WTC11 (cell line): ENCODE results near the gene ESCO1. TPM values are rescaled to one million over a fixed set of nuclear protein-coding genes. Genes with fewer than 3 reads are reported as not detected.

Source experiments
- ATAC-seq: fragments of 200-7000 bp; cut with Tn5 transposase; 2 replicates; pipeline ENCODE4 v1.10.0; 2021; ENCODE audit warnings: mild to moderate bottlenecking, moderate library complexity
- CTCF ChIA-PET: fragments of 300-600 bp; sonication (Branson Sonifier 250); formaldehyde crosslinking; loops from one replicate; lab custom pipeline; 2021; ENCODE audit warnings: antibody characterized with exemption; lab: Charles Lee
- POLR2A ChIA-PET: fragments of 350-600 bp; sonication (Branson Sonifier 250); formaldehyde crosslinking; loops from one replicate; lab custom pipeline; 2021; ENCODE audit warnings: antibody characterized with exemption; lab: Charles Lee
- DNase-seq: peaks from one replicate; pipeline ENCODE4 v3.0.0; 2021; ENCODE audit warnings: low spot score
- H3K27ac Mint-ChIP-seq: 2 replicates; pipeline ENCODE4 v1.8.0; 2021; ENCODE audit warnings: mixed read lengths
- H3K27me3 Mint-ChIP-seq: 2 replicates; pipeline ENCODE4 v1.8.0; 2021; ENCODE audit warnings: low read depth, mild to moderate bottlenecking, moderate library complexity, mixed read lengths
- H3K36me3 Mint-ChIP-seq: 2 replicates; pipeline ENCODE4 v1.8.0; 2021; ENCODE audit warnings: mixed read lengths
- H3K4me1 Mint-ChIP-seq: 2 replicates; pipeline ENCODE4 v1.8.0; 2022; ENCODE audit warnings: mixed read lengths
- H3K4me3 Mint-ChIP-seq: 2 replicates; pipeline ENCODE4 v1.8.0; 2021; ENCODE audit warnings: mild to moderate bottlenecking, moderate library complexity, mixed read lengths
- H3K9me3 Mint-ChIP-seq: 2 replicates; pipeline ENCODE4 v1.8.0; 2021; ENCODE audit warnings: mixed read lengths
- CREM ChIP-seq: sonication (generic); formaldehyde crosslinking; IDR thresholded peaks from 2 replicates; pipeline ENCODE4 v1.8.1; 2022; ENCODE audit warnings: mild to moderate bottlenecking, missing genetic modification reagents, moderate library complexity
- FOXJ3 ChIP-seq: sonication (generic); formaldehyde crosslinking; IDR thresholded peaks from 2 replicates; pipeline ENCODE4 v1.9.0; 2021; ENCODE audit warnings: missing genetic modification reagents, mild to moderate bottlenecking, borderline replicate concordance
- FOXK1 ChIP-seq: sonication (generic); formaldehyde crosslinking; IDR thresholded peaks from 2 replicates; pipeline ENCODE4 v1.8.0; 2022; ENCODE audit warnings: mild to moderate bottlenecking, moderate library complexity, missing genetic modification reagents
- HMGA2 ChIP-seq: fragments of 250-450 bp; sonication (Bioruptor Pico); IDR thresholded peaks from 2 replicates; pipeline ENCODE4 v1.4.0; 2021; ENCODE audit warnings: mild to moderate bottlenecking, moderate library complexity
- JAZF1 ChIP-seq: fragments of 250-450 bp; sonication (Bioruptor Pico); IDR thresholded peaks from 2 replicates; pipeline ENCODE4 v1.9.0; 2021; ENCODE audit warnings: moderate library complexity, mild to moderate bottlenecking, inconsistent platforms
- KAT7 ChIP-seq: sonication (generic); formaldehyde crosslinking; IDR thresholded peaks from 2 replicates; pipeline ENCODE4 v1.8.1; 2023; ENCODE audit warnings: missing genetic modification reagents, mild to moderate bottlenecking, borderline replicate concordance
- OVOL2 ChIP-seq: fragments of 250-450 bp; sonication (Bioruptor Pico); IDR thresholded peaks from 2 replicates; pipeline ENCODE4 v1.9.0; 2021; ENCODE audit warnings: mild to moderate bottlenecking, borderline replicate concordance
- PRRX2 ChIP-seq: fragments of 250-450 bp; sonication (Bioruptor Pico); IDR thresholded peaks from 2 replicates; pipeline ENCODE4 v1.8.0; 2021; ENCODE audit warnings: mild to moderate bottlenecking
- SMAD3 ChIP-seq: sonication (generic); formaldehyde crosslinking; IDR thresholded peaks from 2 replicates; pipeline ENCODE4 v1.8.0; 2022; ENCODE audit warnings: missing genetic modification reagents, mild to moderate bottlenecking, borderline replicate concordance
- SMAD4 ChIP-seq: sonication (generic); formaldehyde crosslinking; IDR thresholded peaks from 2 replicates; pipeline ENCODE4 v1.8.0; 2022; ENCODE audit warnings: mild to moderate bottlenecking, missing genetic modification reagents
- SP1 ChIP-seq: sonication (generic); formaldehyde crosslinking; conservative IDR thresholded peaks from 2 replicates; pipeline ENCODE4 v1.8.1; 2022; ENCODE audit warnings: missing genetic modification reagents
- ZNF232 ChIP-seq: sonication (generic); formaldehyde crosslinking; IDR thresholded peaks from 2 replicates; pipeline ENCODE4 v1.8.0; 2022; ENCODE audit warnings: mild to moderate bottlenecking, missing genetic modification reagents
- ZNF317 ChIP-seq: sonication (generic); formaldehyde crosslinking; IDR thresholded peaks from 2 replicates; pipeline ENCODE4 v1.8.1; 2023; ENCODE audit warnings: low read depth, mild to moderate bottlenecking, moderate library complexity, missing genetic modification reagents, borderline replicate concordance
- ZNF416 ChIP-seq: fragments of 250-450 bp; sonication (Bioruptor Pico); IDR thresholded peaks from 2 replicates; pipeline ENCODE4 v1.9.0; 2021; ENCODE audit warnings: mild to moderate bottlenecking, inconsistent platforms
- ZNF671 ChIP-seq: fragments of 250-450 bp; sonication (Bioruptor Pico); IDR thresholded peaks from 2 replicates; pipeline ENCODE4 v1.8.0; 2021; ENCODE audit warnings: mild to moderate bottlenecking
- total RNA-seq: library from RNA; stranded (reverse); gene quantifications from 3 replicates; pipeline ENCODE4 v1.2.3, GENCODE V29; 2021
- TF ChIP-seq, protein P1 (sequence below): sonication (generic); formaldehyde crosslinking; IDR thresholded peaks from 2 replicates; pipeline ENCODE4 v1.8.0; 2022; ENCODE audit warnings: mild to moderate bottlenecking, missing genetic modification reagents
- TF ChIP-seq, protein P2 (sequence below): fragments of 250-450 bp; sonication (Bioruptor Pico); IDR thresholded peaks from 2 replicates; pipeline ENCODE4 v1.9.0; 2021; ENCODE audit warnings: mild to moderate bottlenecking, borderline replicate concordance
- TF ChIP-seq, protein P3 (sequence below): sonication (generic); formaldehyde crosslinking; IDR thresholded peaks from 2 replicates; pipeline ENCODE4 v1.8.1; 2023; ENCODE audit warnings: mild to moderate bottlenecking, missing genetic modification reagents, moderate library complexity
- TF ChIP-seq, protein P4 (sequence below): sonication (generic); formaldehyde crosslinking; IDR thresholded peaks from 2 replicates; pipeline ENCODE4 v1.8.0; 2023; ENCODE audit warnings: mild to moderate bottlenecking, missing genetic modification reagents
- TF ChIP-seq, protein P5 (sequence below): sonication (generic); formaldehyde crosslinking; IDR thresholded peaks from 2 replicates; pipeline ENCODE4 v1.8.1; 2022; ENCODE audit warnings: mild to moderate bottlenecking, missing genetic modification reagents, moderate library complexity, borderline replicate concordance
- TF ChIP-seq, protein P6 (sequence below): sonication (generic); formaldehyde crosslinking; IDR thresholded peaks from 2 replicates; pipeline ENCODE4 v1.8.1; 2022; ENCODE audit warnings: low read depth, missing genetic modification reagents, borderline replicate concordance

ESCO1 gene
- total RNA-seq, 1 experiment from 2014 or later = 46.5 TPM

DNA sequence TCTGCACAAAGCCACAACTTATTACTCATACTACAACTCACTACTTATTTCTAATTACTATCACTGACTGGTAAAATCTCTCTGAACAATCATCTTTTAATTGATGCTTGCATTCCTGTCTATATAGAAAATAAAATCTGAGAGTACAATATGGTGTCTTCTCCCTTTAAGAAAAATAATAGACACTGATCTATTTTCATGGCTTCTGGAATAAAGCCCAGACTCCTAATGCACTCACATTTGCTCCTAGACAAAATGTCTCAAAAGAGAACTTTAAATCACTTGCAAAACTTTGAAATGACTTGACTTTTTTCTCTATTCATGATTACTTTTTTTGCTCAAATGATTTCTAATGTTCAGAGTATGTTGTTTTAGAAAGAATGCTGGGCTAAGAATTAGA lies 28.7 kb downstream of the ESCO1 start:
- peaks cover 70% of the 10 kb centered on the region for H3K36me3 Mint-ChIP-seq
- ChIA-PET CTCF (interaction anchor here (0.6 kb wide), 1 partner anchor 320 kb away, joined by 6 read pairs; no protein-coding TSS in a partner anchor), POLR2A (no interaction called here)
- H3K9me3 Mint-ChIP-seq = no peaks in the 10 kb centered on the region
- no peaks in the 10 kb centered on the region for H3K27me3 Mint-ChIP-seq
- ATAC-seq (no peak), DNase-seq (no peak)
- TF ChIP-seq ZNF317 (CRISPR knock-in tag) (no peak), SMAD4 (no peak), ZNF416 (CRISPR knock-in tag) (no peak), OVOL2 (CRISPR knock-in tag) (no peak), ZNF232 (CRISPR knock-in tag) (no peak), SP1 (CRISPR knock-in tag) (no peak), FOXJ3 (CRISPR knock-in tag) (no peak), FOXK1 (CRISPR knock-in tag) (no peak), KAT7 (CRISPR knock-in tag) (no peak)
- TF ChIP-seq, protein P1, sequence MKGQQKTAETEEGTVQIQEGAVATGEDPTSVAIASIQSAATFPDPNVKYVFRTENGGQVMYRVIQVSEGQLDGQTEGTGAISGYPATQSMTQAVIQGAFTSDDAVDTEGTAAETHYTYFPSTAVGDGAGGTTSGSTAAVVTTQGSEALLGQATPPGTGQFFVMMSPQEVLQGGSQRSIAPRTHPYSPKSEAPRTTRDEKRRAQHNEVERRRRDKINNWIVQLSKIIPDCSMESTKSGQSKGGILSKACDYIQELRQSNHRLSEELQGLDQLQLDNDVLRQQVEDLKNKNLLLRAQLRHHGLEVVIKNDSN (CRISPR knock-in tag) = no peak
- TF ChIP-seq, protein P2, sequence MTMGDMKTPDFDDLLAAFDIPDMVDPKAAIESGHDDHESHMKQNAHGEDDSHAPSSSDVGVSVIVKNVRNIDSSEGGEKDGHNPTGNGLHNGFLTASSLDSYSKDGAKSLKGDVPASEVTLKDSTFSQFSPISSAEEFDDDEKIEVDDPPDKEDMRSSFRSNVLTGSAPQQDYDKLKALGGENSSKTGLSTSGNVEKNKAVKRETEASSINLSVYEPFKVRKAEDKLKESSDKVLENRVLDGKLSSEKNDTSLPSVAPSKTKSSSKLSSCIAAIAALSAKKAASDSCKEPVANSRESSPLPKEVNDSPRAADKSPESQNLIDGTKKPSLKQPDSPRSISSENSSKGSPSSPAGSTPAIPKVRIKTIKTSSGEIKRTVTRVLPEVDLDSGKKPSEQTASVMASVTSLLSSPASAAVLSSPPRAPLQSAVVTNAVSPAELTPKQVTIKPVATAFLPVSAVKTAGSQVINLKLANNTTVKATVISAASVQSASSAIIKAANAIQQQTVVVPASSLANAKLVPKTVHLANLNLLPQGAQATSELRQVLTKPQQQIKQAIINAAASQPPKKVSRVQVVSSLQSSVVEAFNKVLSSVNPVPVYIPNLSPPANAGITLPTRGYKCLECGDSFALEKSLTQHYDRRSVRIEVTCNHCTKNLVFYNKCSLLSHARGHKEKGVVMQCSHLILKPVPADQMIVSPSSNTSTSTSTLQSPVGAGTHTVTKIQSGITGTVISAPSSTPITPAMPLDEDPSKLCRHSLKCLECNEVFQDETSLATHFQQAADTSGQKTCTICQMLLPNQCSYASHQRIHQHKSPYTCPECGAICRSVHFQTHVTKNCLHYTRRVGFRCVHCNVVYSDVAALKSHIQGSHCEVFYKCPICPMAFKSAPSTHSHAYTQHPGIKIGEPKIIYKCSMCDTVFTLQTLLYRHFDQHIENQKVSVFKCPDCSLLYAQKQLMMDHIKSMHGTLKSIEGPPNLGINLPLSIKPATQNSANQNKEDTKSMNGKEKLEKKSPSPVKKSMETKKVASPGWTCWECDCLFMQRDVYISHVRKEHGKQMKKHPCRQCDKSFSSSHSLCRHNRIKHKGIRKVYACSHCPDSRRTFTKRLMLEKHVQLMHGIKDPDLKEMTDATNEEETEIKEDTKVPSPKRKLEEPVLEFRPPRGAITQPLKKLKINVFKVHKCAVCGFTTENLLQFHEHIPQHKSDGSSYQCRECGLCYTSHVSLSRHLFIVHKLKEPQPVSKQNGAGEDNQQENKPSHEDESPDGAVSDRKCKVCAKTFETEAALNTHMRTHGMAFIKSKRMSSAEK (CRISPR knock-in tag) = no peak
- TF ChIP-seq, protein P3, sequence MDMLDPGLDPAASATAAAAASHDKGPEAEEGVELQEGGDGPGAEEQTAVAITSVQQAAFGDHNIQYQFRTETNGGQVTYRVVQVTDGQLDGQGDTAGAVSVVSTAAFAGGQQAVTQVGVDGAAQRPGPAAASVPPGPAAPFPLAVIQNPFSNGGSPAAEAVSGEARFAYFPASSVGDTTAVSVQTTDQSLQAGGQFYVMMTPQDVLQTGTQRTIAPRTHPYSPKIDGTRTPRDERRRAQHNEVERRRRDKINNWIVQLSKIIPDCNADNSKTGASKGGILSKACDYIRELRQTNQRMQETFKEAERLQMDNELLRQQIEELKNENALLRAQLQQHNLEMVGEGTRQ (CRISPR knock-in tag) = no peak
- H3K4me3 Mint-ChIP-seq = no peak overlapping the region
- H3K4me1 Mint-ChIP-seq = no peaks in the 10 kb centered on the region
- no peak overlapping the region for H3K27ac Mint-ChIP-seq

DNA sequence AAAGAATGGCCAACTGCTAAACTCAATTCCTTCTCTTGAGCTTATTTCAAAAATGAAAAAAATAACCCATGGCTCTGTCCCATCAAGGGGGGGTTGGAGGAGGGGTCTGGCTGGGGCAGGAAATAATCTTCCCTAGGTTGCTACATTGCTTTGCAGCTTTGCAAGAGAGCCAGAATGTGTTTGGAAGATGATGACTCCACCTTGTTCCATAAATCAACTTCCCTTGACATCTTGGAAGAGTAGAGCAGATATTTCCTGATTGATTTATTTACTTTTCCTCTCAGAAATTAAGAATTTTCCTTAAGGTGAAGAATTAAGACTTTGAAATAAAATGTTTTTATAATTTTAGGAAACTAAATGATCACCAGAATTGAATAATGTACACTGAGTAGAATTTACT lies 41.3 kb downstream of the ESCO1 start:
- H3K27ac Mint-ChIP-seq = no peak overlapping the region
- POLR2A ChIA-PET = no interaction called here
- no peak for DNase-seq
- no peak for ATAC-seq
- no peaks in the 10 kb centered on the region for H3K27me3 Mint-ChIP-seq
- H3K9me3 Mint-ChIP-seq = no peaks in the 10 kb centered on the region
- H3K4me3 Mint-ChIP-seq = no peak overlapping the region
- H3K36me3 Mint-ChIP-seq = peaks cover 39% of the 10 kb centered on the region
- TF ChIP-seq ZNF671 = no peak
- no peak for TF ChIP-seq CREM (CRISPR knock-in tag)
- no peak for TF ChIP-seq HMGA2 (CRISPR knock-in tag)
- TF ChIP-seq SMAD3 (CRISPR knock-in tag) = no peak
- no peak for TF ChIP-seq PRRX2
- no peak for TF ChIP-seq JAZF1
- CTCF ChIA-PET = no interaction called here
- H3K4me1 Mint-ChIP-seq = no peaks in the 10 kb centered on the region

DNA sequence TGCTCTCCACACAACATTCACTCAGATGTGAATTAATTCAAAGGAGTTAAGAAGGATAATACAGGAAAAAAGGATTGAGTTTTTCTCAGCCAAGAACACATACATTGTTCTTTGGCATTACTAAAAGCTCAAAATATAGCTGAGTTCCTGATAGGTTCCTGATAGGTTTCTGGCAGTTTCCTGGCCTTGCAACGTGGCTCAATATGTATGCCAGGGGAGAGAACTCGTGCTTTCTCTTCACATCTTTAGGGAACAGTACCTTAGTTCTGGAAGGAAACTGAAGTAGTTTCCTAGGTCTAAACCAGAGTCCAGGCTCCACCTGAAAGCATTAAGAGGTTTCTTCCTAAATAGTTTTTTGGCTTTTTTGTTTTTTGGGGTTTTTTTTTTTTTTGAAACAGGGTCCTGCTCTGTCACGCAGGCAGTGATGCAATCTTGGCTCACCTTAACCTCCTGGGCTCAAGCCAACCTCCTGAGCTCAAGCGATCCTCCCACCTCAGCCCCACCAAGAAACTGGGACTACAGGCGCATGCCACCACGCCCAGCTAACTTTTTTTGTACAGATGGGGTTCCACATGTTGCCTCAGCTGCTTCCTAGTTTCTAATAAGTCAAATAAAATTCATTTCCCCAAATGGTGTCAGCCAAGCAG lies 42.8 kb downstream of the ESCO1 start:
- Mint-ChIP-seq H3K4me1 (no peaks in the 10 kb centered on the region), H3K4me3 (no peak overlapping the region), H3K27ac (peak overlapping the region; percentile 14; the same call in 1 of the 2 replicates), H3K27me3 (no peaks in the 10 kb centered on the region), H3K36me3 (peaks cover 33% of the 10 kb centered on the region), H3K9me3 (no peaks in the 10 kb centered on the region)
- no peak for ATAC-seq
- no peak for DNase-seq
- CTCF ChIA-PET = interaction anchor here (0.7 to 1.0 kb wide), 2 partner anchors 12 to 43 kb away, joined by 4 read pairs; partner anchors contain the start of gene ESCO1
- POLR2A ChIA-PET = no interaction called here
- TF ChIP-seq SMAD3 (CRISPR knock-in tag) = no peak
- TF ChIP-seq, protein P4, sequence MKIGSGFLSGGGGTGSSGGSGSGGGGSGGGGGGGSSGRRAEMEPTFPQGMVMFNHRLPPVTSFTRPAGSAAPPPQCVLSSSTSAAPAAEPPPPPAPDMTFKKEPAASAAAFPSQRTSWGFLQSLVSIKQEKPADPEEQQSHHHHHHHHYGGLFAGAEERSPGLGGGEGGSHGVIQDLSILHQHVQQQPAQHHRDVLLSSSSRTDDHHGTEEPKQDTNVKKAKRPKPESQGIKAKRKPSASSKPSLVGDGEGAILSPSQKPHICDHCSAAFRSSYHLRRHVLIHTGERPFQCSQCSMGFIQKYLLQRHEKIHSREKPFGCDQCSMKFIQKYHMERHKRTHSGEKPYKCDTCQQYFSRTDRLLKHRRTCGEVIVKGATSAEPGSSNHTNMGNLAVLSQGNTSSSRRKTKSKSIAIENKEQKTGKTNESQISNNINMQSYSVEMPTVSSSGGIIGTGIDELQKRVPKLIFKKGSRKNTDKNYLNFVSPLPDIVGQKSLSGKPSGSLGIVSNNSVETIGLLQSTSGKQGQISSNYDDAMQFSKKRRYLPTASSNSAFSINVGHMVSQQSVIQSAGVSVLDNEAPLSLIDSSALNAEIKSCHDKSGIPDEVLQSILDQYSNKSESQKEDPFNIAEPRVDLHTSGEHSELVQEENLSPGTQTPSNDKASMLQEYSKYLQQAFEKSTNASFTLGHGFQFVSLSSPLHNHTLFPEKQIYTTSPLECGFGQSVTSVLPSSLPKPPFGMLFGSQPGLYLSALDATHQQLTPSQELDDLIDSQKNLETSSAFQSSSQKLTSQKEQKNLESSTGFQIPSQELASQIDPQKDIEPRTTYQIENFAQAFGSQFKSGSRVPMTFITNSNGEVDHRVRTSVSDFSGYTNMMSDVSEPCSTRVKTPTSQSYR = no peak
- TF ChIP-seq, protein P5, sequence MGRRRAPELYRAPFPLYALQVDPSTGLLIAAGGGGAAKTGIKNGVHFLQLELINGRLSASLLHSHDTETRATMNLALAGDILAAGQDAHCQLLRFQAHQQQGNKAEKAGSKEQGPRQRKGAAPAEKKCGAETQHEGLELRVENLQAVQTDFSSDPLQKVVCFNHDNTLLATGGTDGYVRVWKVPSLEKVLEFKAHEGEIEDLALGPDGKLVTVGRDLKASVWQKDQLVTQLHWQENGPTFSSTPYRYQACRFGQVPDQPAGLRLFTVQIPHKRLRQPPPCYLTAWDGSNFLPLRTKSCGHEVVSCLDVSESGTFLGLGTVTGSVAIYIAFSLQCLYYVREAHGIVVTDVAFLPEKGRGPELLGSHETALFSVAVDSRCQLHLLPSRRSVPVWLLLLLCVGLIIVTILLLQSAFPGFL (CRISPR knock-in tag) = no peak
- TF ChIP-seq, protein P6, sequence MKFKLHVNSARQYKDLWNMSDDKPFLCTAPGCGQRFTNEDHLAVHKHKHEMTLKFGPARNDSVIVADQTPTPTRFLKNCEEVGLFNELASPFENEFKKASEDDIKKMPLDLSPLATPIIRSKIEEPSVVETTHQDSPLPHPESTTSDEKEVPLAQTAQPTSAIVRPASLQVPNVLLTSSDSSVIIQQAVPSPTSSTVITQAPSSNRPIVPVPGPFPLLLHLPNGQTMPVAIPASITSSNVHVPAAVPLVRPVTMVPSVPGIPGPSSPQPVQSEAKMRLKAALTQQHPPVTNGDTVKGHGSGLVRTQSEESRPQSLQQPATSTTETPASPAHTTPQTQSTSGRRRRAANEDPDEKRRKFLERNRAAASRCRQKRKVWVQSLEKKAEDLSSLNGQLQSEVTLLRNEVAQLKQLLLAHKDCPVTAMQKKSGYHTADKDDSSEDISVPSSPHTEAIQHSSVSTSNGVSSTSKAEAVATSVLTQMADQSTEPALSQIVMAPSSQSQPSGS (CRISPR knock-in tag) = no peak
